ENCODE measurements around the gene KCNMB4.

The KCNMB4 gene

GRCh38 chr12:70418101-70418500, 52.0 kb downstream of the KCNMB4 start:
- Histone ChIP-seq H3K4me1 (ENCODE audit: insufficient read depth, low read length, poor library complexity, severe bottlenecking) (peaks cover 8% of the 10 kb centered on the region), H3K4me3 (ENCODE audit: low read length, poor library complexity, severe bottlenecking) (no peak overlapping the region), H3K27me3 (ENCODE audit: insufficient read depth, low read length, poor library complexity, severe bottlenecking) (no peaks in the 10 kb centered on the region), H4K20me1 (ENCODE audit: insufficient read depth, low read length, poor library complexity, severe bottlenecking) (no peaks in the 10 kb centered on the region), H2AFZ (ENCODE audit: low read length) (no peak overlapping the region), H3K4me2 (ENCODE audit: low read depth, low read length, poor library complexity, severe bottlenecking) (no peak overlapping the region), H3K36me3 (ENCODE audit: insufficient read depth, low read length) (no peaks in the 10 kb centered on the region), H3K9me3 (ENCODE audit: insufficient read depth, low read depth, low read length) (no peaks in the 10 kb centered on the region), H3K79me2 (ENCODE audit: insufficient read depth, low read length) (no peaks in the 10 kb centered on the region), H3K9ac (ENCODE audit: low read depth, low read length, poor library complexity, severe bottlenecking) (no peak overlapping the region), H3K9me2 (replicated peaks; ENCODE audit: low read depth, low read length) (no peaks in the 10 kb centered on the region), H3F3A (ENCODE audit: low read depth) (no peaks in the 10 kb centered on the region)
- no peak for TF ChIP-seq EZH2phosphoT487 (IDR thresholded peaks at IDR 0.05; ENCODE audit: borderline replicate concordance)
- TF ChIP-seq, protein P1, sequence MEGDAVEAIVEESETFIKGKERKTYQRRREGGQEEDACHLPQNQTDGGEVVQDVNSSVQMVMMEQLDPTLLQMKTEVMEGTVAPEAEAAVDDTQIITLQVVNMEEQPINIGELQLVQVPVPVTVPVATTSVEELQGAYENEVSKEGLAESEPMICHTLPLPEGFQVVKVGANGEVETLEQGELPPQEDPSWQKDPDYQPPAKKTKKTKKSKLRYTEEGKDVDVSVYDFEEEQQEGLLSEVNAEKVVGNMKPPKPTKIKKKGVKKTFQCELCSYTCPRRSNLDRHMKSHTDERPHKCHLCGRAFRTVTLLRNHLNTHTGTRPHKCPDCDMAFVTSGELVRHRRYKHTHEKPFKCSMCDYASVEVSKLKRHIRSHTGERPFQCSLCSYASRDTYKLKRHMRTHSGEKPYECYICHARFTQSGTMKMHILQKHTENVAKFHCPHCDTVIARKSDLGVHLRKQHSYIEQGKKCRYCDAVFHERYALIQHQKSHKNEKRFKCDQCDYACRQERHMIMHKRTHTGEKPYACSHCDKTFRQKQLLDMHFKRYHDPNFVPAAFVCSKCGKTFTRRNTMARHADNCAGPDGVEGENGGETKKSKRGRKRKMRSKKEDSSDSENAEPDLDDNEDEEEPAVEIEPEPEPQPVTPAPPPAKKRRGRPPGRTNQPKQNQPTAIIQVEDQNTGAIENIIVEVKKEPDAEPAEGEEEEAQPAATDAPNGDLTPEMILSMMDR (conservative IDR thresholded peaks at IDR 0.05; ENCODE audit: low read length): no peak

GRCh38 chr12:70422631-70423030, 56.5 kb downstream of the KCNMB4 start:
- no peak overlapping the region for H3K4me2 ChIP-seq (ENCODE audit: low read depth, low read length, poor library complexity, severe bottlenecking)
- no peak overlapping the region for H3K4me3 ChIP-seq (ENCODE audit: low read length, poor library complexity, severe bottlenecking)
- no peak overlapping the region for H2AFZ ChIP-seq (ENCODE audit: low read length)
- no peaks in the 10 kb centered on the region for H4K20me1 ChIP-seq (ENCODE audit: insufficient read depth, low read length, poor library complexity, severe bottlenecking)
- H3K36me3 ChIP-seq (ENCODE audit: insufficient read depth, low read length): no peaks in the 10 kb centered on the region
- no peaks in the 10 kb centered on the region for H3K4me1 ChIP-seq (ENCODE audit: insufficient read depth, low read length, poor library complexity, severe bottlenecking)
- H3K9me2 ChIP-seq (replicated peaks; ENCODE audit: low read depth, low read length): no peaks in the 10 kb centered on the region
- no peaks in the 10 kb centered on the region for H3F3A ChIP-seq (ENCODE audit: low read depth)
- no peaks in the 10 kb centered on the region for H3K9me3 ChIP-seq (ENCODE audit: insufficient read depth, low read depth, low read length)
- H3K27me3 ChIP-seq (ENCODE audit: insufficient read depth, low read length, poor library complexity, severe bottlenecking): no peaks in the 10 kb centered on the region
- TF ChIP-seq EZH2phosphoT487 (IDR thresholded peaks at IDR 0.05; ENCODE audit: borderline replicate concordance): no peak
- TF ChIP-seq, protein P1 (conservative IDR thresholded peaks at IDR 0.05; ENCODE audit: low read length): no peak
- H3K9ac ChIP-seq (ENCODE audit: low read depth, low read length, poor library complexity, severe bottlenecking): no peak overlapping the region
- no peaks in the 10 kb centered on the region for H3K79me2 ChIP-seq (ENCODE audit: insufficient read depth, low read length)

GRCh38 chr12:70426620-70427019, 60.5 kb downstream of the KCNMB4 start:
- Histone ChIP-seq H3K27me3 (ENCODE audit: insufficient read depth, low read length, poor library complexity, severe bottlenecking) (no peaks in the 10 kb centered on the region), H3F3A (ENCODE audit: low read depth) (no peaks in the 10 kb centered on the region), H3K9ac (ENCODE audit: low read depth, low read length, poor library complexity, severe bottlenecking) (no peak overlapping the region), H3K9me2 (replicated peaks; ENCODE audit: low read depth, low read length) (no peaks in the 10 kb centered on the region), H3K9me3 (ENCODE audit: insufficient read depth, low read depth, low read length) (no peaks in the 10 kb centered on the region), H3K4me1 (ENCODE audit: insufficient read depth, low read length, poor library complexity, severe bottlenecking) (no peaks in the 10 kb centered on the region), H3K79me2 (ENCODE audit: insufficient read depth, low read length) (no peaks in the 10 kb centered on the region), H4K20me1 (ENCODE audit: insufficient read depth, low read length, poor library complexity, severe bottlenecking) (no peaks in the 10 kb centered on the region), H2AFZ (ENCODE audit: low read length) (no peak overlapping the region), H3K4me2 (ENCODE audit: low read depth, low read length, poor library complexity, severe bottlenecking) (no peak overlapping the region), H3K4me3 (ENCODE audit: low read length, poor library complexity, severe bottlenecking) (no peak overlapping the region), H3K36me3 (ENCODE audit: insufficient read depth, low read length) (no peaks in the 10 kb centered on the region)
- TF ChIP-seq, protein P1 (conservative IDR thresholded peaks at IDR 0.05; ENCODE audit: low read length): no peak
- no peak for TF ChIP-seq EZH2phosphoT487 (IDR thresholded peaks at IDR 0.05; ENCODE audit: borderline replicate concordance)

All from Loucy (cell line).